NCI-H2107 treated with DMSO at 0.1 percent for 48 hours (cell line): ENCODE data around the gene OSBPL9.
"Not testable (repeated sequence)": the region's sequence is repeated elsewhere in the genome, so short reads cannot be mapped to it uniquely, and the experiment has no call there.

Experiments
- DNase-seq: peaks from one replicate; lab custom pipeline; 2025; ENCODE audit not compliant: unreplicated experiment; lab: John Stamatoyannopoulos, UW

OSBPL9 gene

DNA sequence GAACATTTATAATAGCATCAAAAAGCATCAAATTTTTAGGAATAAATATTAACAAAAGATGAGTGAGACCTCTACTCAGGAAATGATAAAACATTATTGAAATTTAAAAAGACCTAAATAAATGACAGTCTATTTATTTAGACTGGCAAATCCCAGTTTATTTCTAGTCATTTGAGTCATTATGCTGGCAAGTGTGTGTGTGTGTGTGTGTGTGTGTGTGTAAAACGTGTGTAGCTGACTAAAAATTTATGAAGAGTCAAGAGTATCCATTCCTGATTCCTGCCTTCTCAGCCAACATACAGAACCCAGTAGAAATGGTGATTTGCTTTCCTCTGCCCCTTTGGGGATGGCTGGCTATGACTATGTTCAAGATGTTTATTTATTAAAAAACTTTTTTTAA is 46.2 kb downstream of the OSBPL9 start:
- DNase-seq, result no peak

DNA sequence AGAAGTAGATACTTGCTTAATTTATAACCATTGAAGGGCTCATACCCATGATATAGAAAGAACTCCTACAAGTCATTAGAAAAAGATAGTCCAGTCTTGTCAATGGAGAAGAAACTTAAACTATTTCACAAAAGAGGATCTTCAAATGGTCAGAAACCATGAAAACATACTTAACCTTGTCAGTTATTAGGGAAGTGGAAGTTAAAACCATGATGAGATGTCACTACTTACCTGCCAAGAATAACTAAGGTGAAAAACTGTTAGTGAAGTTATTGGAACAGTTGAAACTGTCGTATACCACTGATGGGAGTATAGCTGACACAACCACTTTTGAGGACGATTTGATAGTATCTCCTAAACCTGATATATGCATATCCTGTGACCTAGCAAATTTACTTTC is 46.8 kb downstream of the OSBPL9 start:
- DNase-seq, result no peak

DNA sequence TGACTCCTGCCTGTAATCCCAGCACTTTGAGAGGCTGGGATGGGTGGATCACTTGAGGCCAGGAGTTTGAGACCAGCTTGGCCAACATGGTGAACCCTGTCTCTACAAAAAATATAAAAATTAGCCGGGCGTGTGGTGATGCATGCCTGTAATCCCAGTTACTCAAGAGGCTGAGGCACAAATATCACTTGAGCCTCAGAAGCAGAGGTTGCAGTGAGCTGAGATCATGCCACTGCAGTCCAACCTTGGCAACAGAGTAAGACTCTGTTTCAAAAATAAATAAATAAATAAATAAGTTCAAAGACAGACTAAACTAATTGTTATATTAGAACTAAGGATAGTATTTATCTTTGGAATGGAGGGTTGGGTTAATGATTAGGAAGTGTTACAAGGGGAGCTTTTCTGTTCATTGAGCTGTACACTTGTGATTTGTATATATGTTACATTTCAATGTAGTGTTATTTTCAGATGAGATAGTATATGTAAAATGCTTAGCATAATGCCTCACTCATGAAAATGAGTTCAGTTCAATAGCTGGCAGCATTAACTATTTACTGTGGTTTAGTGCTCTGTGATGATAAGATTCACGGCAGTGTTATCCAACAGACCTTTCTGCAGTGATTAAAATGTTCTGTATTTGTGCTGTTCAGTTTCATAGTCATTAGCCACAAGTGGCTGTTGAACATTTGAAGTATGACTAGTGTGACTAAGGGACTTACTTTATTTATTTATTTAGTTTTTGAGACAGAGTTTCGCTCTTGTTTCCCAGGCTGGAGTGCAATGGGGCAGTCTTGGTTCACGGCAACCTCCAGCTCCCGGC is 47.7 kb downstream of the OSBPL9 start:
- DNase-seq, result no peak

DNA sequence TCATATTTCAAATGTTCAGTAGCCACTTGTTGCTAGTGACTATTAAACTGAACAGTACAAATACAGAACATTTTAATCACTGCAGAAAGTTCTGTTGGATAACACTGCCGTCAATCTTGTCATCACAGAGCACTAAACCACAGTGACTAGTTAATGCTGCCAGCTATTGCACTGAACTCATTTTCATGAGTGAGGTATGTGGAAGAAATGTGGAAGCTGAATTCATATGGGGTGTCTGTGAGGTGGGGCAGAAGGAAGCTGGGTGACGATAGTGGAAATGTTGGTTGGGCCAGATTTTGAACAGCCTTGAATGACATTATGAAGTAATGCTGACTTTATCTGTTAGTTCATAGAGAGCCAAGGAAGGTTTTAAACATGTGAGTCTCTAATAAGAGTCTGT is 49.6 kb downstream of the OSBPL9 start:
- DNase-seq, result no peak

DNA sequence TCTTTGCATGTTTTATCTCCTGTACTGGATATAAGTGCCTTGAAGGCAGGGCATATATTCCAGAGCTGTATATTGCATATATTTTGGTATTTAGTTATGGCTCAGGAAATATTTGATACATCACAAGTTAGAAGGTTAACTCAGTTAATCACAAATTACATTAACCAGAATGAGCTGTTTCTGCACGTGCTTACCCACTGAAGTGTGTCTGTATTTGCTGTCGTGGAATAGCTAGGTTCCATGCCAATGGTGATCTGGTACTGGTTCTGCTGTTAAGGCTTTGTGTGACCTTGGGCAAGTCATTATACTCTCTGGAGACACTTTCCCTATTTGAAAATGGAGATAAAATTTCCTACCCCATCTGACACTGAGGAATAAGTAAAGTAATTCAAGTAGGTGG is 50.7 kb downstream of the OSBPL9 start:
- DNase-seq, result no peak

DNA sequence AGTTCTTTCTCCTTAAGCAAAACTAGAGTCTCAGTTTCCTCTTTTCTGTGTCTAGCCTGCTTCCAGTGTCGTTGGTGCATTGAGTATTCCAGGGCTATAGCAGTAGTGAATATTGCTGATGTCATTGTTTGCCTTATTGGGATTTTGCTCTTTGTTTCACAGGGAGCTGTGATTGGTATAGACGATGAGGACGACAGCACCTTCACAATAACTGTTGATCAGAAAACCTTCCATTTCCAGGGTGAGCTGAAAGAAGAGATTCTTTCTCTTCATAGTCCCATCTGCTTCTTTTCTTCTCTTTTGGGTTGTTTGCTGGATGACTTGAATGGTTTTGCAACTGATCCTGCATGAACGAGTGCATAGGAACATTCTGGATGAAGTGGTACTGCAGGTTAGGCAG is 52.4 kb downstream of the OSBPL9 start:
- no peak for DNase-seq

DNA sequence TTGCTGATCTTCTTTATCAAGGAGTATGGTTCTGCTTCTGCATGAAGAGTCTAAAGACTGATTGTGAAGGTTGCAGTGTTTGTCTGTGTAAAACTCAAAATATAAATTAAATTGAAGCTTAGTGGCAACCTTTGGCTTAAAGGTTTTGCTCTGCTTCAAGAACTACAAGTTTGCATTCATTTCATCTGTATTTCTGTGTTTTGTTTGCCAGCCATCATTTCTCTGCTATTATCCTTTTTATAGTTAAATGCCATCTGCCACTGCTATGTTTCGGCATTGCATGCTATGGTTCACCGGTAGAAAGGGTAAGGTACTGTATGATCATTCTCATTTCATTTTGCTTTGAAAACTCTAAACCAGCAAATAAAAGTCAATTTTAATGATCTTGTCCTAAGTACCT is 52.9 kb downstream of the OSBPL9 start:
- no peak for DNase-seq

DNA sequence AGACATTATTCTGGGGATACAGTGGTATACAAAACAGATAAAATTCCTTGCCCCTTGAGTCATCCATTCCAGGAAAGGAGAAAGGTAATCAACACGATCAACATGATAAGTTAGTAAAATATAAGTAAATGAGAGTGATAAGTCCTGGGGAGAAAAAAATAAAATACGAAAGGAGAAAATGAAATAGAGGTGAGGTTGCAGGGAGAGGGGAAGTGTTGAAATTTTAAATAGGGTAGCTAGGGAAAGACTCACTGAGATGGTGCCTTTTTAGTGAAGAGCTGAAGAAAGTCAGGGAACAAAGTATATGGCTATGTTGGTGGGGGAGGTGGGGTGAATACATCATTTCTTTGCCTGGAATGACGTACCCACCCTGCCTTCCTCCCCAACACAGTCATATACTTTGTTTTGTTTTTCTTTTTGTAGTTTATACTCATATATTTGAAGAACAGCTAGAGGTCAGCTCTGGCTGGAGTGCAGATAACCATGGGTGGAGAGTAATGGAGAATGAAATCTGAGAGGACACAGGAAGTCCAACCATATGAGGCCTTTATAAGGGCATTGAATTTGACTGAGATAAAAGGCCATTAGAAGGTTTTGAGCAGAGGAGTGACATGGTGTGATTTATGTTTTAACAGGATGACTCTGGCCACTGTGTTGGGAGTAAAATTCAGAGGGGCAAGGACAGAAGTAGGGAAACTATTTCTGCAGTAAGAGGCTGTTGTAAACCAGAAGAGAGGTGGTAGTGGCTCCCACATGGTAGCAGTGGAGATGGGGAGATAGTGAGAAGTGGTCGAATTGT is 54.8 kb downstream of the OSBPL9 start:
- DNase-seq, result no peak

DNA sequence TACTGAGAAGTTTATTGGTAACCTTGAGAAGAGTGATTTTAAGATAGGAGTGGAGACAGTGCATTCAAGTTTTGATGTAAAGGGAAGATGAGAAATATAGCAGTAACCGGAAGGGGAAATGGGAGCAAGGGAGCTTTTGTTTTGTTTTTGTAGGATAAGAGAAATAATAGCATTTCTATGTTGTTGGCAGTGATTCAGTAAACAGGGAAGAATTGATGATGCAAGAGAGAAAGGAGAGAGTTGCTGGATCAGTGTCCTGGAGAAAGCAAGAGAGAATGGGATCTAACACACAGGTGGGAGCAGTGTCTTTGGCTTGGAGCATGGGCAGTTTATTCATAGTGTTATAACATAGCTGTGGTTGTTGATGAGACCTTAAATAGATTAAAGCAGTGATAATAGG is 56.4 kb downstream of the OSBPL9 start:
- no peak for DNase-seq

DNA sequence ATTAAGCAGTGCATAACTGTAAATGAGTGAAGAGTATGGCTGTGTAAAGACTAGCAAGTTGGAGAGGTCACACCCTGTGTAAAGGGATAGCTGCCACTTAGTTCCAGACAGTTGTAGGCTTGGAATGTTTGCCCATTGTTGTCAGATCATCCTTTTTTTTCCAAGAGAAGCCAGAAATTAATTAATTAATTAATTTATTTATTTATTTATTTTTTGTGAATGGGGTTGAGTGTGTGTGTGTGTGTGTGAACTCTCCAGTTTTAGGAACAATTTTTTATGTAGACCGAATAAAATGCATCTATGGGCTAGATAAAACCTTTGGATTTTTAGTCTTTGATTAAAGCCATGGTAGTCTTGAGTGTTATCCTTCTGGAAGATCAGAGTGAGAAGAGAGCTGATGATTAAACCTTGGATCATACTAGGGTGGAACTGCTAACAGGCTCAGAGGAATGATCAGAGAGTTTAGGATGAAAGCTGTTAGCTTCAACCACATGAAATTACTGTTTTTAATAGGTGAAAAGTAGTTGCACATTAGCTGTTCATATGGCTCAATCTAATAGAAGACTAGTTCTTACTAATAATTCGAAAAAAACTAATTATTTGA is 58.4 kb downstream of the OSBPL9 start:
- no peak for DNase-seq

DNA sequence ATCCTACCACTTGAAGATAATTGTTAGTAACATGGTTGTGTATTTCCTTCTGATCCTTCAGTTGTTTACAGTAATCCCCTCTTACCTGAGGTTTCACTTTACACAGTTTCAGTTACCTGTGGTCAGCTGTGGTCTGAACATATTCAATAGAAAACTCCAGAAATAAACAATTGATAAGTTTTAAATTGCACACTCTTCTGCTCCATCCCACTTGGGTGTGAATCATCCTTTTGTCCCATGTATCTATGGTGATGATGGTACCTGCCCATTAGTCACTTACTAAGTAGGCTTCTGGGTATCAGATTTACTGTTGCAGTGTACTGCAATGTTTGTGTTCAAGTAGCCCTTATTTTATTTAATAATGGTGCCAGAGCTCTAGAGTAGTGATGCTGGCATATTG is 62.5 kb downstream of the OSBPL9 start:
- DNase-seq, result no peak

DNA sequence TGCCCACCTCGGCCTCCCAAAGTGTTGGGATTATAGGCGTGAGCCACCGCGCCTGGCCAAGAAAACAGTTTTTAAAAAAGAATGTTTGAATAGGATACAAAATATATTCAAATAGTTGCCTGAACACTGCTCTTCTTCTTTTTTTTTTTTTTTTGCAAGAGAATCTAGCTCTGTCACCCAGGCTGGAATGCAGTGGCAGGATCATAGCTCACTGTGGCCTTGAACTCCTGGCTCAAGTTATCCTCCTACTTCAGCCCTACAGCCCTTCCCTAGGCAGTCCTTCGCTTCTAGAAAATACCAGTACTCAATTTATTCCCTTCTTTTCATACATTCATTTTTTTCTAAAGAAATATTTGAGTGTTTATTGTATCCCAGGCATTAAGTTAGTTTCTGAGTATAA is 67.9 kb downstream of the OSBPL9 start:
- no peak for DNase-seq

DNA sequence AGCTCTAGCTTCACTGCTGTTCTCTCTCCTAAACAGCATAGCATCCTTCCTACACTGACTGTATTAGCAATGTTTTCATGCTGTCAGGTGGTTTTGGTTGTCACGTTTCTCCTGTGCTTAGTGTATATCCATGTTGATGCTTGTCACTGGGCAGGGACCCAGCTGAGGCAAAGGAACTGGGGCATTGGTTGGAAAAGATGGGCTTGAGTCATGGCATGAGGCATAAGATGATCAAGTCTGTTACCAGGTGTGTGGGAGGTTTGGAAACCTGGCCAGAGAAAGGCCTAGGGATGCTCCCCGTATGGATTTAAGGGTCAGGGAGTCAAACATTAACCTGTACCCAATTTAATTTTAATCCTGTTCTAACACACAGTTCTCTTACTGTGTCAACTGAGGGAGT is 69.6 kb downstream of the OSBPL9 start:
- DNase-seq, result no peak

DNA sequence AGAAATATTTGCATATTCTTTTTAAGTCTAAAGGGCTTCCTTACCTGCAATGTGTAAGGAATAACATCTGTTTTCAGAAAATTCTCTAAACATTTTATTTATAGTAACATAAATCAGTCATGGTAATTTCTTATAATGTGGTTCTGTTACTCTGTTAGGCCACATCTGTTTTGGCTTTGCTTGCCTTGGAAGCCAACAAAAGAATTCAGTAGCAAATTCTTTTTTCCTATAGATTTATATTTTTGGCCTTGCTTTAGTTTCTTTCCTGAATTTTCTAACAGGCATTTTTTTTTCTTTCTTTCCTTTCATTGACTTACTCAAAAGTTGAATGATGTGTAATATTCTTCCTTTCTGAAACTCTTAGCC is 72.2 kb downstream of the OSBPL9 start:
- no peak for DNase-seq

DNA sequence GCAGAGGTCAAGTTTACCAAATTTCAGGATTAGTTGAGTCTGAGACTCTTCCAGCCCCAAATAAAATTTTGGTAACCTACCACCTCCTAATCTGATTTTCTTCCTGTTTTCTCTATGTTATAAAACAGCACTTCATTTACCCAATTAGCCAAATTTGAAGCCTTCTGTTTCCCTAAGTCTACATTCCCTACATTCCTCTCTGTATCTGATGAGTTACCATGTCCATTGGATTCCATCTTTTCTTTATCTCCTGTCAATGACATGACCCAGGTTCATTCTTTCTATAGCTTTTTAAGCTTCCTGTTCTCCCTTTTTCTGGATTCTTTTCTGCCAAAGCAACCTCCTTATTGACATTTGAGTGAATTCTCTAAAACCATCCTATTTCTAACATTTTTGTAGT is 72.8 kb downstream of the OSBPL9 start:
- DNase-seq, result no peak

DNA sequence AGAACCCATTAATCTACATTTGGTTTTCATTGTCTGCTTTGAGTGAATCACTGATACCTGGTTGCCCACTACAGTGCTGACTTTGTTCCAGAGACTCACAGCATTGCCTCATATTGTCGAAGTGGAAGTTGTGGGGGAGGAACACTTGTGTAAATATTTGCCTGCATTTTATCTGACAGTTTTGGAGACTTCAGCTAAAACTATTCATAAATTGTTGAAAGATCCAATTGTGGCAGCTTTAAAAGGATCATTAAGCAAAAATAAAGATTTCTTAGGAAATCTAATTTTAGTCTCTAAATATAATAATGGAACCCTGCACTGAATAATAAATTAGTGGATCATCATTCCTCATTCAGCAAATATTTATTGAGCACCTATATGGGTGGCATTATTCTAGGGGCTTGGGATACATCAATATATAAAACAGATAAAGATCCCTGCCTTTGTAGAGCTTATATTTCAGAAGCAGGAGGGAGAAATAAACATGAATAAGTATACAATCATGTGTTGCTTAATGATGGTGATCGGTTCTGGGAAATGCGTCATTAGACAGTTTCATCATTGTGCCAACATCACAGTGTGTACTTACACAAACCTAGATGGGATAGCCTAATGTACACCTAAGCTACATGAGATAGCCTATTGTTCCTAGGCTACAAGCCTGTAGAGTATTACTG is 73.5 kb downstream of the OSBPL9 start:
- no peak for DNase-seq

DNA sequence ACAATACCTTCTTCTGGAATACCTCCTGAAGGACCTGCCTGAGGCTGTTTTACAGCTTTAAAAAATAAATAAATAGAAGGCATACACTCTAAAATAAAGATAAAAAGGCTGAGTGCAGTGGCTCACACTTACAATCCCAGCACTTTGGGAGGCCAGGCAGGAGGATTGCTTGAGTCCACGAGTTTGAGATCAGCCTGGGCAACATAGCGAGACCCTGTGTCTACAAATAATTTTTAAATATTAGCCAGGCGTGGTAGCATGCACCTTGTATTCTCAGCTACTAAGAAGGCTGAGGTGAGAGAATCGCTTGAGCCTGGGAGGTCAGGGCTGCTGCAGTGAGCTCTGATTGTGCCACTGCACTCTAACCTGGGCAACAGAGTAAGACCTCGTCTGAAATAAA is 75.0 kb downstream of the OSBPL9 start:
- DNase-seq, result no peak

DNA sequence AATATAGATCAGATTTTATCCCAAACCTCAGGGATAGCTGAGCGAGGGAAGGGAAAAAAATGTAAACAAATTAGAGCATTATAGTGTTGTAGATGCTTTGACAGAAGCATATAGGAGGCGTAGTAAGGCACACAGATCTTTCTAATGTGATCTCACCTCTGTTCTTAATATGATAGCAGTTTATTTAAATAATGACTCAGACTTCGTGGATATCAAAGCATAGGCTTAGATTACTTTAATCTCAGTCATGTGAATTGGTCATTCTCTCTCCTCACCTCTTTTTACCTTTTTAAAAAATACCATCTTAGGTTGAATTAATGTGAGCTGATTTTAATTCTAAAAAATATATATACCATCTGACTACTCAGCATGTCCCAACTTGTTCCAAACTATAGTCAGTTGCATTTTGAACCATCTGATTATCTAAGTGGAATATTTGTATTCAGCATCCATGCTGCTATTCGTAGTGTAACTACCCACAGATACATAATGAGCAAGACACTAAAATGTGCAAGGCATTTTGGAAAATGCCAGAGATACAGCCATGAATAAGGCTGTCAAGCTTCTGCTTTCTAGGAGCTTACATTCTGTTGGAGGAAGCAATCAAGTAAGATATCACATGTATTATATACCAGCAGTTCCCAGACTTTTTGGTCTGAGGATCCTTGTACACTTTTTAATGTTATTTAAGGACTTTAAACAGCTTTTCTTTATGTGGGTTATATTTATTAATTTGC is 76.7 kb downstream of the OSBPL9 start:
- DNase-seq, result no peak

DNA sequence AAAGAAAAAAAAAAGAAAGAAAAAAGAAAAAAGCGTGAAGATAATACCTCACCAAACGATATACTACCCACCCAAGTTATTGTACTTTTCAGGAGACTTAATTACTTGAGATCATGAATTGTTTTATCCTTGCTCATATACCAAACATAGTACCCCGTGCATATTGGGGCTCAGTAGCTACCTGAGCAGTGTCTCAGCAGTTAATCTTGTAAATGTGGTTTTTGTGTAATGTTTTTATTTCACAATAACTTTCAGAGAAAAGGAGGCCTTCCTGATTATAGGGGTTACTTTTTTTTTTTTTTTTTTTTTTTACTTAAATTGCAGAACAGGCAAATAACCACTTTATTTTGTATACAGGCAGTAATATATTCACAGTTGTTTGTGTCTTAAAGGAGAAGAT is 80.3 kb downstream of the OSBPL9 start:
- DNase-seq, result no peak

DNA sequence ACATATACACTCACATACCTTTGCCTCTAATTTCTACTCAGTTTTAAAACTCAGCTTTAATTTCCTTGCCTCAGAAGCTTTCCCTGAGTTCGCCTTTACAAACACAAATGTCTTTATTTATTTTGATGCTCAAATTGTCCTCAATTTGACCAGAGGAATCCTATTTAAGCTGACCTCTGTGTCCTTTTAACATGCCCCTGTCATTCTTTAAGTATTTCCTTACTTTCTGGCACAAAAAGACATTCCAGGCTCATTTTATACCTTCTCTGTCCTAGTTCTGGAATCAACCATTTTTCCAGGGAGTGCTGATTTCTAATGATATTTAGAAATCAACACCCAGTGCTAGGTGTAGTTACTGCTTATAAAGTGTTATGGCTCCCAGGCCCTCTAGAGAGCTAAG is 82.5 kb downstream of the OSBPL9 start:
- no peak for DNase-seq

DNA sequence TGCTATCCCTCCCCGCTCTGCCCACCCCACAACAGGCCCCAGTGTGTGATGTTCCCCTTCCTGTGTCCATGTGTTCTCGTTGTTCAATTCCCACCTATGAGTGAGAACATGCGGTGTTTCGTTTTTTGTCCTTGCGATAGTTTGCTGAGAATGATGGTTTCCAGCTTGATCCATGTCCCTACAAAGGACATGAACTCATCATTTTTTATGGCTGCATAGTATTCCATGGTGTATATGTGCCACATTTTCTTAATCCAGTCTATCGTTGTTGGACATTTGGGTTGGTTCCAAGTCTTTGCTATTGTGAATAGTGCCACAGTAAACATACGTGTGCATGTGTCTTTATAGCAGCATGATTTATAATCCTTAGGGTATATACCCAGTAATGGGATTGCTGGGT is 84.9 kb downstream of the OSBPL9 start:
- not testable (repeated sequence) for DNase-seq
